ENCODE measurements around the gene SPRYD3.
A peak's percentile ranks its signal among the peaks of the same experiment; 100 is the strongest.

The SPRYD3 gene

DNA sequence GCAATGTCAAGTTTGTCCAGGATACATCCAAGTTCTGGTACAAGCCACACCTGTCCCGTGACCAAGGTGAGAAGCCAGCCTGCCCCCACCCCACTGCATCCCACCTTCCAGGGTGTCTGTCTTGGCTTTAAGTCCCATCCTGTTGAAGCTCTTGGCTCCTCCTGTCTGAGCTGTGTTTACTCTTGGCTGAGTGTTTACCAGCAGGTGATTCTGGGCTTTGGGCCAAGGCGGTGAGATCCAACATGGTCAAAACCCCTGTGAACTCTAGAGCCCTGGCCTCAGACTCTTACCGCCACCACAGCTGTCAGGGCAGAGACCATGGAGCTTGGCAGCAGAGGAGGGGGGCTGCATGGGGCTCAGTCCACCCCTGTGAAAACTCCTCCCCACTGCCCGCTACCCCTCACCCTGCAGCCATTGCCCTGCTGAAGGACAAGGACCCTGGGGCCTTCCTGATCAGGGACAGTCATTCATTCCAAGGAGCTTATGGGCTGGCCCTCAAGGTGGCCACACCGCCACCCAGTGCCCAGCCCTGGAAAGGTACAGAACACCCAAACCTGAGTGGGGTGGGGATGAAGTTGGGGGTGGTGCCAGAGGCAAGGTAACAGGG, 17.7 kb downstream of the SPRYD3 start:
- Histone ChIP-seq H3K9me2 (ENCODE audit: low read depth, low read length) (no peaks in the 10 kb centered on the region), H3F3A (ENCODE audit: insufficient read depth, low read length) (no peaks in the 10 kb centered on the region), H3K4me1 (ENCODE audit: insufficient read depth, low read length, severe bottlenecking) (peaks cover 10% of the 10 kb centered on the region), H3K9ac (ENCODE audit: low read length) (no peak overlapping the region), H3K4me2 (ENCODE audit: low read length) (no peak overlapping the region), H3K4me3 (ENCODE audit: low read depth, low read length, poor library complexity, severe bottlenecking) (no peak overlapping the region), H3K36me3 (ENCODE audit: insufficient read depth, low read length) (peaks cover 25% of the 10 kb centered on the region), H3K79me2 (ENCODE audit: insufficient read depth, low read length) (no peaks in the 10 kb centered on the region), H3K27me3 (ENCODE audit: insufficient read depth, low read length) (peaks cover 7% of the 10 kb centered on the region; the same call in 1 of the 2 replicates), H3K27ac (ENCODE audit: low read depth, low read length, poor library complexity, severe bottlenecking) (no peak overlapping the region), H4K20me1 (ENCODE audit: insufficient read depth, low read length) (no peaks in the 10 kb centered on the region), H3K9me3 (ENCODE audit: low read length) (no peaks in the 10 kb centered on the region), H2AFZ (ENCODE audit: low read length) (no peak overlapping the region)
- TF ChIP-seq EZH2 (IDR thresholded peaks at IDR 0.05; ENCODE audit: borderline replicate concordance, low read length): no peak
- TF ChIP-seq, protein P1, sequence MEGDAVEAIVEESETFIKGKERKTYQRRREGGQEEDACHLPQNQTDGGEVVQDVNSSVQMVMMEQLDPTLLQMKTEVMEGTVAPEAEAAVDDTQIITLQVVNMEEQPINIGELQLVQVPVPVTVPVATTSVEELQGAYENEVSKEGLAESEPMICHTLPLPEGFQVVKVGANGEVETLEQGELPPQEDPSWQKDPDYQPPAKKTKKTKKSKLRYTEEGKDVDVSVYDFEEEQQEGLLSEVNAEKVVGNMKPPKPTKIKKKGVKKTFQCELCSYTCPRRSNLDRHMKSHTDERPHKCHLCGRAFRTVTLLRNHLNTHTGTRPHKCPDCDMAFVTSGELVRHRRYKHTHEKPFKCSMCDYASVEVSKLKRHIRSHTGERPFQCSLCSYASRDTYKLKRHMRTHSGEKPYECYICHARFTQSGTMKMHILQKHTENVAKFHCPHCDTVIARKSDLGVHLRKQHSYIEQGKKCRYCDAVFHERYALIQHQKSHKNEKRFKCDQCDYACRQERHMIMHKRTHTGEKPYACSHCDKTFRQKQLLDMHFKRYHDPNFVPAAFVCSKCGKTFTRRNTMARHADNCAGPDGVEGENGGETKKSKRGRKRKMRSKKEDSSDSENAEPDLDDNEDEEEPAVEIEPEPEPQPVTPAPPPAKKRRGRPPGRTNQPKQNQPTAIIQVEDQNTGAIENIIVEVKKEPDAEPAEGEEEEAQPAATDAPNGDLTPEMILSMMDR (IDR thresholded peaks at IDR 0.05; ENCODE audit: low read length): peak; percentile 56

DNA sequence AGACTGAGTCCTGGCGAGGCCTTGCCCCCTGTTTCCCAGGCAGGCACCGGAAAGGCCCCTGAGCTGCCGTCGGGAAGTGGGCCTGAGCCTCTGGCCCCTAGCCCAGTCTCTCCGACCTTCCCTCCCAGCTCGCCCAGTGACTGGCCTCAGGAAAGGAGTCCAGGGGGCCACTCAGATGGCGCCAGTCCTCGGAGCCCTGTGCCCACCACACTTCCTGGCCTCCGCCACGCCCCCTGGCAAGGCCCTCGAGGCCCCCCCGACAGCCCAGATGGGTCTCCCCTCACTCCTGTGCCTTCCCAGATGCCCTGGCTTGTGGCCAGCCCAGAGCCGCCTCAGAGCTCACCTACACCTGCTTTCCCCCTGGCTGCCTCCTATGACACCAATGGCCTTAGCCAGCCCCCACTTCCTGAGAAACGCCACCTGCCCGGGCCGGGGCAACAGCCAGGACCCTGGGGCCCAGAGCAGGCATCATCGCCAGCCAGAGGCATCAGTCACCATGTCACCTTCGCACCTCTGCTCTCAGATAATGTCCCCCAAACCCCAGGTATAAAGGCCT, 18.4 kb downstream of the SPRYD3 start:
- H3K27me3 ChIP-seq (ENCODE audit: insufficient read depth, low read length): peaks cover 7% of the 10 kb centered on the region; the same call in 1 of the 2 replicates
- peaks cover 10% of the 10 kb centered on the region for H3K4me1 ChIP-seq (ENCODE audit: insufficient read depth, low read length, severe bottlenecking)
- no peak overlapping the region for H2AFZ ChIP-seq (ENCODE audit: low read length)
- H4K20me1 ChIP-seq (ENCODE audit: insufficient read depth, low read length): no peaks in the 10 kb centered on the region
- no peak overlapping the region for H3K9ac ChIP-seq (ENCODE audit: low read length)
- H3K79me2 ChIP-seq (ENCODE audit: insufficient read depth, low read length): no peaks in the 10 kb centered on the region
- H3K36me3 ChIP-seq (ENCODE audit: insufficient read depth, low read length): peaks cover 22% of the 10 kb centered on the region
- H3K27ac ChIP-seq (ENCODE audit: low read depth, low read length, poor library complexity, severe bottlenecking): no peak overlapping the region
- TF ChIP-seq, protein P1 (IDR thresholded peaks at IDR 0.05; ENCODE audit: low read length): no peak
- TF ChIP-seq EZH2 (IDR thresholded peaks at IDR 0.05; ENCODE audit: borderline replicate concordance, low read length): no peak
- H3K9me3 ChIP-seq (ENCODE audit: low read length): no peaks in the 10 kb centered on the region
- H3F3A ChIP-seq (ENCODE audit: insufficient read depth, low read length): no peaks in the 10 kb centered on the region
- no peaks in the 10 kb centered on the region for H3K9me2 ChIP-seq (ENCODE audit: low read depth, low read length)
- no peak overlapping the region for H3K4me3 ChIP-seq (ENCODE audit: low read depth, low read length, poor library complexity, severe bottlenecking)
- H3K4me2 ChIP-seq (ENCODE audit: low read length): no peak overlapping the region

DNA sequence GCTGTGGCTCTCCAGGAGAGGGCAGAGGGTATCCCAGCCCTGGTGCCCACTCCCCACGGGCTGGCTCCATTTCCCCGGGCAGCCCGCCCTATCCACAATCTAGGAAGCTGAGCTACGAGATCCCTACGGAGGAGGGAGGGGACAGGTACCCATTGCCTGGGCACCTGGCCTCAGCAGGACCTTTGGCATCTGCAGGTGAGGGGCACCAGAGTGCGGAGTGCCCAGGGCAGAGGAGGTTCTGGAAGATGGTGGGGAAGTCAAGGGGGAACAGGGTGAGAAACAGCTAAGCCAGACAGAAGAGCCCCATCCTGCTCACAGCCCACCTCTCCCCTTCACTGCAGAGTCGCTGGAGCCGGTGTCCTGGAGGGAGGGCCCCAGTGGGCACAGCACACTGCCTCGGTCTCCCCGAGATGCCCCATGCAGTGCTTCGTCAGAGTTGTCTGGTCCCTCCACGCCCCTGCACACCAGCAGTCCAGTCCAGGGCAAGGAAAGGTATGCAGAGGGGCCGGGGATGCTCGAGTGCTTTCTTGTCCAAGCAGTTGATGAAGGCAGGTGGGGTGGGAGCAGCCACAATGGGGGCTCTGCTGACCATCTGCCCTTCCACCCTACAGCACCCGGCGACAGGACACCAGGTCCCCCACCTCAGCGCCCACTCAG, 19.0 kb downstream of the SPRYD3 start:
- Histone ChIP-seq H2AFZ (ENCODE audit: low read length) (no peak overlapping the region), H3K4me3 (ENCODE audit: low read depth, low read length, poor library complexity, severe bottlenecking) (no peak overlapping the region), H3K4me1 (ENCODE audit: insufficient read depth, low read length, severe bottlenecking) (peaks cover 10% of the 10 kb centered on the region), H3K9me3 (ENCODE audit: low read length) (no peaks in the 10 kb centered on the region), H3K4me2 (ENCODE audit: low read length) (no peak overlapping the region), H3F3A (ENCODE audit: insufficient read depth, low read length) (no peaks in the 10 kb centered on the region), H3K79me2 (ENCODE audit: insufficient read depth, low read length) (no peaks in the 10 kb centered on the region), H3K27ac (ENCODE audit: low read depth, low read length, poor library complexity, severe bottlenecking) (no peak overlapping the region), H3K9ac (ENCODE audit: low read length) (no peak overlapping the region), H3K9me2 (ENCODE audit: low read depth, low read length) (no peaks in the 10 kb centered on the region), H3K27me3 (ENCODE audit: insufficient read depth, low read length) (peaks cover 7% of the 10 kb centered on the region; the same call in 1 of the 2 replicates), H4K20me1 (ENCODE audit: insufficient read depth, low read length) (no peaks in the 10 kb centered on the region), H3K36me3 (ENCODE audit: insufficient read depth, low read length) (peaks cover 16% of the 10 kb centered on the region; the same call in 1 of the 2 replicates)
- no peak for TF ChIP-seq EZH2 (IDR thresholded peaks at IDR 0.05; ENCODE audit: borderline replicate concordance, low read length)
- TF ChIP-seq, protein P1 (IDR thresholded peaks at IDR 0.05; ENCODE audit: low read length): no peak
